Stomach (tissue), 4 donors: Measurements from ENCODE around the gene MYLK2.

Source experiments
- EP300 ChIP-seq: sonication (generic); formaldehyde crosslinking; IDR thresholded peaks from one replicate; pipeline ENCODE4 v1.6.1; 2017; ENCODE audit warnings: antibody characterized with exemption
- POLR2A ChIP-seq, 4 donors: fragments of 450-650 bp; IDR thresholded peaks; one replicate each; pipeline ENCODE4 v1.6.1; 2016; ENCODE audit warnings: antibody characterized with exemption in 4 of 4, control low read depth in 2 of 4, mild to moderate bottlenecking in 1 of 4, moderate library complexity in 1 of 4
- POLR2AphosphoS5 ChIP-seq, 3 donors: sonication (generic); formaldehyde crosslinking; IDR thresholded peaks; one replicate each; pipeline ENCODE4 v1.6.1; 2016; ENCODE audit warnings: antibody characterized with exemption in 3 of 3
- TF ChIP-seq, protein P1 (sequence below), 7 experiments: fragments of 450-650 bp in 4 of 7; fragments of 200-600 bp in 3 of 7; sonication (generic) in 3 of 7; IDR thresholded peaks; one replicate each; pipeline ENCODE4 v1.5.1; 2016 to 2019; ENCODE audit warnings: antibody characterized with exemption in 7 of 7, control low read depth in 2 of 7, mild to moderate bottlenecking in 1 of 7

DNA sequence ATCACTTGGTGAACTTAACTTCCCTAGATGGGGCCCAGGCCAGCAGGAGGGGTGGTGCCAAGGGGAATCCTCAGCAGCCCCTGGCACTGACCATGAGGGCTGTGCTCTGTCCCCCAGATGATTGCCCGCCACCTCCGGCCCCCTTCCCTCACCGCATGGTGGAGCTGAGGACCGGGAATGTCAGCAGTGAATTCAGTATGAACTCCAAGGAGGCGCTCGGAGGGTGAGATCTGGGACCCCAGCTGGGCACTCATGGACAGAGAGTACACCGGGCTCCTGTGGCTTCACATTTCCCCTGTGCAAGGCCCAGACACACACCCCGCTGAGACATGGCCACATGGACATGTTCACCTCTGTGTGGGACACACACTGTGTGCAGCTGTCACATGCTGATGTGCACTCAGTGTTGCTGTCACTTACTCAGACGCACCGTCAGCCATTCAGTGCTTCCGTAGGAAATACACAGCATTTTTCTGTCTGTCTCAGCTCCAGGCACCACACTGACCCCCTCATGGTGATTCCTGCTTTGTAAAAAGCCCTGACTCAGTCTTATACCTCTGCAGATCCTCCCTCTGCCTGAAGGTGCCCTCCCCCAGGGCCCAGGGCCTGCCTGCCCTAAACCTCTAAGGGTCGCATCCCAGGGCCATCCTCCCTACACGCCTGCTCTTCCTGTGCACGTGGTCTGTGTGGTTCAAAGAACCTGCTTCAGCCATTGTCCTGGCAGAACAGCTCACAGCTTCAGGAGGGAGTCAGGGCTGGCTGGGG is 4.4 kb downstream of the MYLK2 start:
- TF ChIP-seq EP300 (no peak), POLR2A (IDR thresholded peaks at IDR 0.05) (no peak), POLR2AphosphoS5 (IDR thresholded peaks at IDR 0.05) (no peak)
- TF ChIP-seq, protein P1, sequence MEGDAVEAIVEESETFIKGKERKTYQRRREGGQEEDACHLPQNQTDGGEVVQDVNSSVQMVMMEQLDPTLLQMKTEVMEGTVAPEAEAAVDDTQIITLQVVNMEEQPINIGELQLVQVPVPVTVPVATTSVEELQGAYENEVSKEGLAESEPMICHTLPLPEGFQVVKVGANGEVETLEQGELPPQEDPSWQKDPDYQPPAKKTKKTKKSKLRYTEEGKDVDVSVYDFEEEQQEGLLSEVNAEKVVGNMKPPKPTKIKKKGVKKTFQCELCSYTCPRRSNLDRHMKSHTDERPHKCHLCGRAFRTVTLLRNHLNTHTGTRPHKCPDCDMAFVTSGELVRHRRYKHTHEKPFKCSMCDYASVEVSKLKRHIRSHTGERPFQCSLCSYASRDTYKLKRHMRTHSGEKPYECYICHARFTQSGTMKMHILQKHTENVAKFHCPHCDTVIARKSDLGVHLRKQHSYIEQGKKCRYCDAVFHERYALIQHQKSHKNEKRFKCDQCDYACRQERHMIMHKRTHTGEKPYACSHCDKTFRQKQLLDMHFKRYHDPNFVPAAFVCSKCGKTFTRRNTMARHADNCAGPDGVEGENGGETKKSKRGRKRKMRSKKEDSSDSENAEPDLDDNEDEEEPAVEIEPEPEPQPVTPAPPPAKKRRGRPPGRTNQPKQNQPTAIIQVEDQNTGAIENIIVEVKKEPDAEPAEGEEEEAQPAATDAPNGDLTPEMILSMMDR (IDR thresholded peaks at IDR 0.05), result no peak
